Measurements from ENCODE around the gene SYCP2L. TPM values are rescaled to one million over a fixed set of nuclear protein-coding genes. Genes with fewer than 3 reads are reported as not detected.

Gene SYCP2L
- total RNA-seq, 1 donor from 2014 or later = 12.5 TPM

GRCh38 chr6:10873374-10873773 lies 13.5 kb upstream of the SYCP2L start:
- Histone ChIP-seq H3K9ac (no peak overlapping the region), H3F3A (ENCODE audit: low read depth) (no peaks in the 10 kb centered on the region), H3K9me3 (ENCODE audit: low read depth) (no peaks in the 10 kb centered on the region), H3K4me1 (no peaks in the 10 kb centered on the region), H2AFZ (replicated peaks) (no peak overlapping the region), H3K27ac (no peak overlapping the region), H3K36me3 (no peaks in the 10 kb centered on the region), H3K4me3 (no peak overlapping the region), H4K20me1 (ENCODE audit: low read depth) (no peaks in the 10 kb centered on the region), H3K4me2 (no peak overlapping the region), H3K79me2 (ENCODE audit: low read depth) (no peaks in the 10 kb centered on the region), H3K27me3 (peaks cover 16% of the 10 kb centered on the region)
- H3K27ac Mint-ChIP-seq = no peak overlapping the region
- H3K27me3 Mint-ChIP-seq (ENCODE audit: insufficient read depth, low read depth) = peaks cover 4% of the 10 kb centered on the region
- no peak for TF ChIP-seq CTCF (IDR thresholded peaks at IDR 0.05)
- TF ChIP-seq EZH2 (IDR thresholded peaks at IDR 0.05) = no peak
- TF ChIP-seq EZH2phosphoT487 (IDR thresholded peaks at IDR 0.05) = no peak
- no peak overlapping the region for H3K4me3 Mint-ChIP-seq
- H3K36me3 Mint-ChIP-seq = no peaks in the 10 kb centered on the region
- no peak for DNase-seq (ENCODE audit: low spot score)
- no peaks in the 10 kb centered on the region for H3K4me1 Mint-ChIP-seq
- no peaks in the 10 kb centered on the region for H3K9me3 Mint-ChIP-seq

GRCh38 chr6:10874207-10874606 lies 12.6 kb upstream of the SYCP2L start:
- no peak overlapping the region for H2AFZ ChIP-seq (replicated peaks)
- no peaks in the 10 kb centered on the region for H3K4me1 Mint-ChIP-seq
- H3K9ac ChIP-seq = no peak overlapping the region
- TF ChIP-seq CTCF (IDR thresholded peaks at IDR 0.05) (no peak), EZH2 (IDR thresholded peaks at IDR 0.05) (no peak), EZH2phosphoT487 (IDR thresholded peaks at IDR 0.05) (no peak)
- no peak overlapping the region for H3K4me2 ChIP-seq
- no peak for DNase-seq (ENCODE audit: low spot score)
- H3K27ac Mint-ChIP-seq = no peak overlapping the region
- no peak overlapping the region for H3K4me3 ChIP-seq
- H3K4me1 ChIP-seq = no peaks in the 10 kb centered on the region
- H3K9me3 Mint-ChIP-seq = no peaks in the 10 kb centered on the region
- no peaks in the 10 kb centered on the region for H3F3A ChIP-seq (ENCODE audit: low read depth)
- H3K27ac ChIP-seq = no peak overlapping the region
- no peaks in the 10 kb centered on the region for H3K36me3 ChIP-seq
- H3K79me2 ChIP-seq (ENCODE audit: low read depth) = no peaks in the 10 kb centered on the region
- H3K27me3 Mint-ChIP-seq (ENCODE audit: insufficient read depth, low read depth) = peaks cover 4% of the 10 kb centered on the region
- no peak overlapping the region for H3K4me3 Mint-ChIP-seq
- peaks cover 24% of the 10 kb centered on the region for H3K27me3 ChIP-seq
- no peaks in the 10 kb centered on the region for H3K36me3 Mint-ChIP-seq
- H4K20me1 ChIP-seq (ENCODE audit: low read depth) = no peaks in the 10 kb centered on the region
- no peaks in the 10 kb centered on the region for H3K9me3 ChIP-seq (ENCODE audit: low read depth)

- H3K27me3 Mint-ChIP-seq (ENCODE audit: insufficient read depth, low read depth) = peaks cover 11% of the 10 kb centered on the region
- Histone ChIP-seq H3K9me3 (ENCODE audit: low read depth) (no peaks in the 10 kb centered on the region), H3K4me3 (no peak overlapping the region), H3K4me2 (no peak overlapping the region), H3K36me3 (no peaks in the 10 kb centered on the region), H4K20me1 (ENCODE audit: low read depth) (no peaks in the 10 kb centered on the region), H3K79me2 (ENCODE audit: low read depth) (no peaks in the 10 kb centered on the region), H2AFZ (replicated peaks) (no peak overlapping the region), H3K9ac (no peak overlapping the region), H3K27ac (no peak overlapping the region), H3K4me1 (no peaks in the 10 kb centered on the region), H3F3A (ENCODE audit: low read depth) (no peaks in the 10 kb centered on the region), H3K27me3 (peaks cover 32% of the 10 kb centered on the region)
- no peak overlapping the region for H3K27ac Mint-ChIP-seq
- no peaks in the 10 kb centered on the region for H3K9me3 Mint-ChIP-seq
- no peak overlapping the region for H3K4me3 Mint-ChIP-seq
- TF ChIP-seq EZH2 (IDR thresholded peaks at IDR 0.05) = no peak
- no peak for TF ChIP-seq CTCF (IDR thresholded peaks at IDR 0.05)
- no peak for TF ChIP-seq EZH2phosphoT487 (IDR thresholded peaks at IDR 0.05)
- H3K36me3 Mint-ChIP-seq = no peaks in the 10 kb centered on the region
- no peak for DNase-seq (ENCODE audit: low spot score)
- H3K4me1 Mint-ChIP-seq = no peaks in the 10 kb centered on the region
These were observed 11.8 kb upstream of the SYCP2L start for GRCh38 chr6:10875026-10875425.

All from neural progenitor cell (in vitro differentiated cells).